DMS 273 (cell line): ENCODE results near the gene GDF2.
A peak's percentile ranks its signal among the peaks of the same experiment; 100 is the strongest.

ENCODE experiments used
- DNase-seq: peaks from one replicate; lab custom pipeline; 2025; ENCODE audit not compliant: unreplicated experiment; lab: John Stamatoyannopoulos, UW

The GDF2 gene

GRCh38 chr10:47311193-47311931 is 10.9 kb upstream of the GDF2 start:
- DNase-seq, result peak; percentile 66

GRCh38 chr10:47311932-47312662 is 10.2 kb upstream of the GDF2 start:
- peak; percentile 85 for DNase-seq

GRCh38 chr10:47312663-47312995 is 9.6 kb upstream of the GDF2 start:
- DNase-seq, result no peak

GRCh38 chr10:47314416-47314970 is 7.8 kb upstream of the GDF2 start:
- no peak for DNase-seq

- no peak for DNase-seq
Observed at GRCh38 chr10:47315421-47315820, 6.8 kb upstream of the GDF2 start.

- DNase-seq, result no peak
Observed at GRCh38 chr10:47316131-47316530, 6.1 kb upstream of the GDF2 start.

GRCh38 chr10:47317251-47317650 is 5.0 kb upstream of the GDF2 start:
- no peak for DNase-seq

- DNase-seq, result peak; percentile 12
Observed at GRCh38 chr10:47318706-47319105, 3.5 kb upstream of the GDF2 start.

GRCh38 chr10:47319784-47320183 is 2.5 kb upstream of the GDF2 start:
- no peak for DNase-seq

GRCh38 chr10:47320812-47321211 is 1.4 kb upstream of the GDF2 start:
- no peak for DNase-seq

GRCh38 chr10:47321521-47322195 is 596 bp upstream of the GDF2 start:
- no peak for DNase-seq

GRCh38 chr10:47323087-47323486 is 833 bp downstream of the GDF2 start:
- no peak for DNase-seq

- no peak for DNase-seq
Observed at GRCh38 chr10:47323636-47324296, 1.5 kb downstream of the GDF2 start.

- DNase-seq, result no peak
Observed at GRCh38 chr10:47325303-47326291, 3.3 kb downstream of the GDF2 start.

- DNase-seq, result no peak
Observed at GRCh38 chr10:47326306-47326926, 4.2 kb downstream of the GDF2 start.

- DNase-seq, result no peak
Observed at GRCh38 chr10:47326927-47327330, 4.7 kb downstream of the GDF2 start.

- DNase-seq, result no peak
Observed at GRCh38 chr10:47329855-47330254, 7.6 kb downstream of the GDF2 start.

- no peak for DNase-seq
Observed at GRCh38 chr10:47330366-47330765, 8.1 kb downstream of the GDF2 start.

- DNase-seq, result no peak
Observed at GRCh38 chr10:47330804-47331203, 8.6 kb downstream of the GDF2 start.

- DNase-seq, result no peak
Observed at GRCh38 chr10:47331491-47331890, 9.2 kb downstream of the GDF2 start.
